Islet of Langerhans (tissue), 1 donor: ENCODE results near the gene UNK.
"Not testable (repeated sequence)": the region's sequence is repeated elsewhere in the genome, so short reads cannot be mapped to it uniquely, and the experiment has no call there.

Experiments used
- FAIRE-seq: peaks from one replicate; lab custom pipeline; 2011; peaks lifted over from hg19 to GRCh38; lab: Jason Lieb, UNC

UNK gene

GRCh38 chr17:75774471-75774990, 10.1 kb upstream of the UNK start:
- no peak for FAIRE-seq

GRCh38 chr17:75774991-75775668, 9.5 kb upstream of the UNK start:
- FAIRE-seq: no peak

GRCh38 chr17:75776386-75777295, 8.0 kb upstream of the UNK start:
- FAIRE-seq: no peak

GRCh38 chr17:75777296-75777922, 7.2 kb upstream of the UNK start:
- peak; percentile 5 for FAIRE-seq

- not testable (repeated sequence) for FAIRE-seq
These were observed 6.3 kb upstream of the UNK start for GRCh38 chr17:75778066-75778860.

GRCh38 chr17:75778861-75779249, 5.8 kb upstream of the UNK start:
- no peak for FAIRE-seq

GRCh38 chr17:75779250-75779986, 5.2 kb upstream of the UNK start:
- no peak for FAIRE-seq

GRCh38 chr17:75779987-75780889, 4.4 kb upstream of the UNK start:
- peak; percentile 98 for FAIRE-seq

- FAIRE-seq: no peak
These were observed 1.4 kb upstream of the UNK start for GRCh38 chr17:75783069-75783783.

GRCh38 chr17:75783803-75784472, 668 bp upstream of the UNK start:
- no peak for FAIRE-seq

GRCh38 chr17:75785016-75785890, 647 bp downstream of the UNK start:
- FAIRE-seq: no peak

- no peak for FAIRE-seq
These were observed 6.6 kb downstream of the UNK start for GRCh38 chr17:75791254-75791653.

- no peak for FAIRE-seq
These were observed 8.9 kb downstream of the UNK start for GRCh38 chr17:75793460-75793859.

GRCh38 chr17:75795820-75796607, 11.4 kb downstream of the UNK start:
- FAIRE-seq: no peak

- FAIRE-seq: no peak
These were observed 14.8 kb downstream of the UNK start for GRCh38 chr17:75799402-75799801.

GRCh38 chr17:75803883-75804282, 19.3 kb downstream of the UNK start:
- no peak for FAIRE-seq

- FAIRE-seq: no peak
These were observed 22.4 kb downstream of the UNK start for GRCh38 chr17:75806822-75807500.
